Erythroblast (primary cell): ENCODE results near the gene DPYSL5.

ENCODE experiments used
- GATA1 ChIP-seq: IDR thresholded peaks from 2 replicates; pipeline ENCODE4 v1.6.1; 2011; ENCODE audit warnings: low read depth, mild to moderate bottlenecking, control low read depth, low read length, moderate library complexity
- POLR2A ChIP-seq: IDR thresholded peaks from 2 replicates; pipeline ENCODE4 v1.6.1; 2011; ENCODE audit warnings: mild to moderate bottlenecking, low read length

DNA sequence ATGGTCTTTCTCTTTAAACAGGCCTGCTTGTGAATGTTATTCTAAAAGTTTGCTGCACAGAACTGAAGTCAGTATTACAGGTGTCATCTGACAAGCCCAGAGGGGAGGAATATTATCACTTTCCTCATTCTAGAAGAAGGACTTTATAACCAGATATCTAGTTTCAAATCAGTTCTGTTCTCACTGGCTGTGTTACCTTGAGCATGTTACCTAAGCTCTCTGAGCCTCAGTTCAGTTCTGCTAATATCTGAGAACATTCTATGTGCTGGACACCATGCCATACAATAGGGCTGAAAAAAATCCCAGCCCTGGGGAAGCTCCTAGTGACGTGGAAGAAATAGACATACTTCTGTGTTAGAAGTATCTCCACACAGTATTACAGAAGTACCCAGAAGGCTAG, 150.4 kb downstream of the DPYSL5 start:
- TF ChIP-seq POLR2A, result no peak
- TF ChIP-seq GATA1, result no peak
